ENCODE measurements around the gene PROX1. TPM values are rescaled to one million over a fixed set of nuclear protein-coding genes. Genes with fewer than 3 reads are reported as not detected.

The PROX1 gene
- total RNA-seq, 1 donor from 2014 or later = 85.2 TPM

DNA sequence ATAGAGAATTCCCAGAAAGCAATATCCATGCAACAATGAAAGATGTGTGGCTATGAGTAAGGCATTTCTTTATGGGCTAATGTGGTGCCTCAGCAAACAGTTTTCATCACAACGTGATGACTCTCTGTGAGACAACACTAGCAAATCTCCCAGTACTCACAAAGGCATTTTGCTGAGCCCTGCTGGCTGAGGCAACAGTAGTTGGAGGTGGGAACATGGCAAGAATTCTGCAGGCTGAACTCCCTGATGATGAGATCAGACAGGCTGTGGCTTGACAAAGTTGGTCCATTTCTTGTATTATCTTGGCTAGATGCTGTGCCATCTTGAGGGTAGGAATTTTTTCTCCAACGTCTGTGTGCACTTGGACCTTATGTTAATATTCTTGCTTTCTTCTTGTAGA lies 24.6 kb downstream of the PROX1 start:
- DNase-seq (no peak), ATAC-seq (ENCODE audit: poor library complexity) (no peak)
- intact Hi-C loops (cut with DNase I) = no loop called here

DNA sequence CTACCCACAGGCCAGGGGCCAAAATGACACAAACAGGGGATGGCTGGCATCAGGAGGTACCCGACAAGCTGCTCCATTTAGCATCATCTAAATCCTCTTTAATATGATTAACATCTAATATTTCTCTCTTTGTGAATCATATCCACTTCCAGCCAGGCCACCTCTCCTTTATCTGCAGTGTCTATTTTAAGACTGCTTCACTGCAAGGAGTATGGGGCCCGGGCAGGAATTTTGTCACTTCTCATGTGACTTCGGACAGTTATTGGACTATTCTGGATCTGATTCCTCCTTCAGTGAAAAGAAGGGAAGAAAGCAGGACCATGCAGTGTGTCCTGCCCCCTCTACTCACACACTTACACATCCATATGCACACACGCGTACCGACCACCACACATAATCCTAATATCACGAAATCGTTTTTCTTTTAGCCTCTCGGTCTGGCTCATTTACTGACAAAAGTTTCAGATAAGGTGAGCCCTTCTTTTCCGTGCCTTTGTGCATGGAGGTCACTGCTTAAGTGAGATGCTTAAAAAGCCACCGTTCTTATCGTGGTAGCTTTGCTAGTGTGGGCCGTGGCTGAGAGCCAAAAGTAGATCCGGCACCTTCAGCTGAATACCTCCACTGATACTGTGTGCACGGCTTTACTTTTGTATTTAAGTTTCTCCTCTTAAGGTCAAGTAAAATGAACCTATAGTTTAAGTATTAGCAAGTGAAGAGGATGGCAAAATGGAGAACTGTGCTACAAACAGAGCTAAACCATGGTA lies 26.0 kb downstream of the PROX1 start:
- DNase-seq (no peak), ATAC-seq (ENCODE audit: poor library complexity) (peak; percentile 66)
- intact Hi-C loops (cut with DNase I) = no loop called here

DNA sequence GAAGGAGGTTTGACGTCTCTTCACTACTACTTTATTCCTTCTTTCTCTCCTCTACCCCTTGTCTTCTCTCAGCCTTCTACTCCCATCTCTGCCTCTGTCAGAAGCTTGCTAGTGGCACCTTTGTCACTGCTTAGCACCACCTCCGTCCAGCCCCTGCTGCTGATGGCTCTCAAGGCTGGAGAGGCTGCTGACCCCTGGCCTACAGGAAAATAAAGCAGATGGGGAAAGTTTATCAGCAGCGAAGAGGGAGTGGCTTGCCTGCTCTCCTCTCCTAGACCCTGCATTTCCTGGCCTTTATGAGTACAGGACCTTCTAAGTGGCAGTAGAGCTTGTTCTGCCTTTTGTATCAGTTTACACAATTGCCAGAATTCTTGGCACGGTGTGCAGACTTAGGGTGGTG lies 27.0 kb downstream of the PROX1 start:
- no peak for DNase-seq
- peak; percentile 47 for ATAC-seq (ENCODE audit: poor library complexity)
- intact Hi-C loops (cut with DNase I) = no loop called here

DNA sequence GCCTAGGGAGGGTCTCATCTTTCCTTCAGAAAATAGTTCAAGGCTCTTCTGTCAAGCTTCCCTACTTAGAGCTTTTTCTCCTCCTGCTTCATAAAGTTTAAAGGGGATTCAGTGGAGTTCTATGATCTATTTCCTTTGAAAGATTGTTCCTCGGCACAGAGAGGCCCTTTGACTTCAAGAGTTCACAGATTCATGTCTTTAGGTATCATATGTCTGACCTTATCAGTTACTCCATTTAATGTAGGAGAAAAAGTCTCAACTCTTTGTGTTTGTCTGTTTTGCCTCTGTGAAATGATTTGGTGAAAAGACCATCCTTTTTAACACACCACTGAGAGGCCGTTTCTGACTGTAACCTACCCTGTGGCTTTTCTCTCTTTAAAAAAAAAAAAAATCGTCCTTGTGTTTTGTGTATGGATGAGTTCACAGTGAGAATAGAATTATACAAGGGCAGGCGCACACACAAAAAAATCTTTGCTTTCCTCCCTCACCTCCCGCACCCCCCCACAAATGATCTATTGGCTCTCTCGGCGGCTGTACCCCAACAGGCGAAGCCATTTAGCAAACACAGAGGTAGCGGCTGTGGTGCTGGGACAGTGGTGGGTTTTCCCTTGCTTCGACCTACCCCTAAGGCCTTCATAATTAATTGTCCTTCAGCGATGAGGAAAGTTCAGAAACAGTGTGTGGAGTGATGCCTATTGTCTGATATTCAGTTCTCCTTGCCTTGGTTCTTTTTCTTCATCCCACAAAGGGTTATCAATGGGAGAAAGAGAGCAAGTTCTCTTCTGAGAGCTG lies 29.6 kb downstream of the PROX1 start:
- DNase-seq (no peak), ATAC-seq (ENCODE audit: poor library complexity) (no peak)
- intact Hi-C loops (cut with DNase I) = no loop called here

DNA sequence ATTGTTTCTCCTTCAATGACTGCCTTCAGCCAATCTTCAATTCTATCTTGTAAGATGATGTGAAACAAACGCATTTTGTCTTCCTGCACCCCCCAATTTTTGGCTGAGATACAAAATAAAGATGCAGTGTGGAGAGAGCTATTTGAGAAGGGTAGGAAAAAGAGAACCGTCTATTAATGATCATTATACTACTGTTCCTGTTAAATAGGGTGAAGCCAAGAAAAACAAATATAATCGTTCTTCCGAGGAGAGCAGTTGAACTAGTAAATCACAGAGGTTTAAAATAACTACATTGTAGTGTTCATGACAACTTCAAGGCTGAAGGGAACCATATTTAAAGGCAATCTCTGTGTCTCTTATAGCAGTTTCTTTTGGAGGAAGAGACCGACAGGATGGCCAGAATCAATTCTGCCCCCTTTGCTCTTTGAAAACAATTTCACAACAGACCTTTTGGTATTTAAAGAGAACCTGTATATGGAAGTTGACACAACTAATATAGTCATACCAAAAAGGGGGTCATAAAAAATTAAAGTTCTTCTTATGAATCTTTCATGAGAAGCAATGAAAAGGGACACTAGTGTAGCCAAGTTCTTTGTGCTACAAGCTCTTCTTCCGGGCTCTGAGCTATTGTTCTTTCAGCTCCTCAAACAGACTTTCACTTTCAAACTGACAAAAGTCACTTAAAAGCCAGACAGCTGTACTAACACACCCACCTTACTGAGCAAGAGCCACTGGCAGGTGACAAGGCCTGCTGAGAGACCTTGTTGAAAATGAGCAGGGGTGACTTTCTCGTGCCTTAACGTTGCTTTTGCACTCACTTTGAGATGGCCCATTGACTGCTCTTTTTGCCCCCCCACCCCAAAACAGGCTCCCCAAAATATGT lies 30.9 kb downstream of the PROX1 start:
- DNase-seq (no peak), ATAC-seq (ENCODE audit: poor library complexity) (no peak)
- intact Hi-C loops (cut with DNase I) = no loop called here

DNA sequence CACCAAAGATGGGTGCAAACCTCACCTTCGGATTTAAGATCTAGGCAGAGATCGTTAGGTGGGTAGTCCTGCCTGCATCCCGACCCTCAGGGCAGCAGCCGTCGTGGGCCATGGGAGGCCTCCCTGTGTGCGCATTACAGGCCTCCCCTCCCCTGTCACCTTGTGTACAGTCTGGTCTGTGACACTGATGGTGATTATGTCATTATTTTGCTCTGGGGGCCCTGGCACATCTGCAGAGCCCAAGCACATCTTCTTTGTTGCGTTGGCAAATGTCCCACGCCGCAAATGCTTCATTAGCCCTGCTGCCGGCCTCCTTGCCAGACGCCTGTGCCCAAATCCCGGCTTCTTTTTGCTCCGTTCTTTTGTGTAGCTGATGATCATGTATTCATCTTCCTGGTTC lies 31.7 kb downstream of the PROX1 start:
- ATAC-seq (ENCODE audit: poor library complexity) = no peak
- intact Hi-C loops (cut with DNase I) = no loop called here
- DNase-seq = no peak

DNA sequence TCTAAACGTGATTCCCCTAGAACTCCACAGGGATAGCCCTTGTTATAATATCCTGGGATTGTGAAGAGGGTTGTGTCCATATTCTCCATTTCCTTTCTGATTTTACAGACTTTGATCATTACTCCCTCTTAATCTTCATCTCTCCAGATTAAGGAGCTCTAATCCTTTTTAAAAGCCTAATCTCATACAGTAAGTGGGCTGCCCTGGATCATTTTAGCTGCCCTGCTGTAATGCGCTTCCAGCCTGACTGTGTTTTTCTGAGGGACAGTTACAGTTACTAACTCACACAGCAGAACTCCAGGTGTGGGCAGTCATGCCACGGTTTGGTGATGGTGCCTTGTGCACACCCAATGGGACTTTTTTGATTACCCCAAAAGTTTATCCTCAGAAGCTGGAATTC lies 33.5 kb downstream of the PROX1 start:
- ATAC-seq (ENCODE audit: poor library complexity) (no peak), DNase-seq (no peak)
- intact Hi-C loops (cut with DNase I) = no loop called here

DNA sequence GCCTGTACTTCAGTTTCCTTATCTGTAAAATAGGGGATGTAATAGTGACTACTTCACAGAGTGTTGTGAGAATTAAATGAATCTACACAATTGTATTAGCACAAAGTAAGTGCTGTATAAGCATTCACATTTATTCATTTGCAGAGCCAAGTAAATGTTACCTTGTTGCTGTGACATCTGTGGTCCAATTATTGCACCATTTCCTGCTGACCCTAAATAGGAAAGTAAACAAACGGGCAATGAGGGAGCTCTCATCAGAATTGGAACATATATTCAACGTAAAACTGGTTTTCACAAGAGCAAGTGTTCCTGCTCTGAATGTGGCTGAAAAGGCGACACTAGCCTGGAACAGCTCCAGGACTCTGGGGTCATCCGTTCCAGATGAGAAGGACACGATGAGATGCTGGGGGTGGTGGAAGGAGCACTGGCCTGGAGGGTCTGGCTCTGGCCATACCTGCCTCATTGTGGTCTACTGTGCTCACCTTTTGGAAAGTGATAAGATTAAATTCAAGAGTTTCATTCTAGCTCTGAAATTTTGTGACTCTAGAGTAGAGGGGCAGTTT lies 34.5 kb downstream of the PROX1 start:
- ATAC-seq (ENCODE audit: poor library complexity) = no peak
- intact Hi-C loops (cut with DNase I) = no loop called here
- DNase-seq = no peak

DNA sequence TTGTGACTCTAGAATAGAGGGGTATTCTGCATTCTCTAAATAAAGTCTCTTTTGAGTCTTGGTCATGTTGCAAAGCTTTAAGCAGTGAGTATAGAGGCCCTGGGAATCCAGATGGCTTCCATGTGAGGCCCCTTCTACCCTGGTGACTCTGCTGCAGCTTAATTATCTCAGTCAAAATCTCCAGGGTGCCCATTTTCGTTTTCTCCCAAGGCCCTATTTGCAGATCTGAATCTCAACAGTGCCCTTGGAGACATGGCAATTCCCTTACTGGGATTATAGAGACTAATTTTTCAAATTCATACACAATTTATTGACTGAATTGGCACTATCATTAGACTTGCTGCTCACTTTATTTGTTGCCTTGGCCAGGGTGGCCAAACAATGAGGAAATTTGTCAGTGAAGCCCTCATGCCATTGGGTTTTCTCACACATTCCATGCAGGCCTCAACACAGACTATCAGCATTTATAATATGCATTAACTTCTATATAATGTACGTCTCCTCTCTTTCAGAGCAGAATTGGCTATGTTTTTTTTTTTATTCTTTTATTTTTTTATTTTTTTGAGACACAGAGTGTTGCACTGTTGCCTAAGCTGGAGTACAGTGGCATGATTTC lies 35.1 kb downstream of the PROX1 start:
- ATAC-seq (ENCODE audit: poor library complexity) (no peak), DNase-seq (no peak)
- intact Hi-C loops (cut with DNase I) = no loop called here

DNA sequence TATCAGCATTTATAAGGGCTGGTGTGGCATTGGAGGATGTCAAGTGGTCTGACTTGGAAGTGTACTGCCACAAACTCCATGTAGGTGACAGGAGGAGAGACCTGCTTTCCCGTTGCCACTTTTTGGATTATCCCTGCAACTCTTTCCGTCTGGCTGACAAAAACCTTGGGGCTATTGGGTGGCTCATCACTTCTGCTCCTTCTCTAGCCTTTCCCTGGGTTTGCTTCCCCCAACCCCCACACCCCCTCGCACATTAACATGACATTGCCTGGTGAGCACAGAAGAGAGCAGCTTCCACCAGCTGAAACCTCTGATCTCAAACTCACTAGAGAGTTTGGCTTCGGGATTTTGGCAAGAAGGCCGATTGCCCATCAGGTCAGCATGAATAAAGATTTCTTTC lies 39.2 kb downstream of the PROX1 start:
- ATAC-seq (ENCODE audit: poor library complexity) = no peak
- DNase-seq = no peak
- intact Hi-C loops (cut with DNase I) = no loop called here

DNA sequence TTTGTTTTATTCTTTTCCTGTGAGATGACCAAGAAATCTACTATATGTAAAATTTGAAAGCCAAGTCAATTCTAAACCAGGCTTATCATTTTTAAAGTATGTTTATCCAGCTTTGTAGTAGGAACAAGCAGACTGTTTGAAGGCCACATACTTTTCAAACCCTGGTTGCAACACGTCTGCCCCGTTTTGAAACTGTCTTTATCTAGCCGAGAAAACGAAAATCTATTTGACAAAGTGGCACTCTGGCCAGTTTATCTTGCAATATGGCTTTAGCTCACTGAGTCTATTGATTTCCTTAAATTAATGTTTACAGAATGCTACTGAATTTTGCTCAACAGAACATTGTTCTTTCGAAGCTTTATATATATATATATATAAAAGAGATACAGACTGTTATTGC lies 39.7 kb downstream of the PROX1 start:
- intact Hi-C loops (cut with DNase I) = no loop called here
- DNase-seq = no peak
- no peak for ATAC-seq (ENCODE audit: poor library complexity)

DNA sequence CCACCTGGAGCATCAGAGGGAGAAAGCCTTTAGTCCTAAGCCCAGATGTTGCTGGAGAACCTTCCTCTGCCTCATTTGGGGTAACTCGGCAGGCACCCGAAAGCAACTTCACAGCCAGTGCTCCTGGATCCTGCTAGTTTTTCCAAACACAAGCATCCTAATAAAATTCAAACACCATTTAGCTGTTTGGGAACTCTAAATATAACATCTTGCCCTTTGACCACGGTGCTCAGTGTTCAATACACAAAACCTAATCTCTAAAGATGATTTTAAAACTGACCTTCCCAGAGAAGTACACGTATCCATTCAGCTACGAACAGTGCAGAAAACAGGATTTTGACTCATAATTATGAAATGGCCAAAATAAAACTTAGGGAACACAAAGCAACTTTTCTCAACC lies 40.3 kb downstream of the PROX1 start:
- intact Hi-C loops (cut with DNase I) = no loop called here
- ATAC-seq (ENCODE audit: poor library complexity) (no peak), DNase-seq (no peak)

DNA sequence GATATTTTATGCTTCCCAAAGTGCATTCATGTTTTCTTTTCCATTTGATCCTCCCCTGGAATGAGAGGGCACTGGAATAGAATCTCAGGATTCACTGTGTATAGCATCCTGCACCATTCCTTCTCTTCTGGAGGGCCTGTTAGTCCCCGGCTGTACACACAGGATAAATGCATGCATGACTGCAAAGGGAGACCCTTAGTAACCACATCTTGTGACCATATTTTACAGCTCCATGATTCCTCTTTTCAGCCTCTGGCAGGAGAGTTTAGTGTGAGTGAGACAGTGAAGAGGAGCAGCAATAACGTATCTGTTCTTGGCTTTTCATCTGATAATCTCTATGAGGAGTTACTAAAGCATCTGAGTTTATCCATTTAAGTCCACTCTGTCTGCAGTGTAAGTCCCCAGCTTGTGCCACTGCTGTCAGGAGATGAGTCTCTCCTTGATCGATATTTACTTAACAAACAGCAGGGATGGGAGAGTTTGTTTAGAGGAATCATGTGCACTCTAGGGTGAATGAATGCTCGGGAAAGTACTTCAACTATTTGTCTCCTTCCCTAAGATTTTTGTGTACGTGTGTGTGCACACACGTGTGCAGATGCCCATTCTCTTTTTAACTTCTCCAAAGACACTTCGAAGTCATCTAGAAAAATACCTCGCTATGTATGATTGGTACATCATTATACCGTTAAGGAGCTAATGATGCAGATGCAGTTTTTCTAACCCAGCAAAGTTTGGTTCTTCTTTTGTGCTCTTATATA lies 41.1 kb downstream of the PROX1 start:
- intact Hi-C loops (cut with DNase I) = no loop called here
- ATAC-seq (ENCODE audit: poor library complexity) (no peak), DNase-seq (no peak)

DNA sequence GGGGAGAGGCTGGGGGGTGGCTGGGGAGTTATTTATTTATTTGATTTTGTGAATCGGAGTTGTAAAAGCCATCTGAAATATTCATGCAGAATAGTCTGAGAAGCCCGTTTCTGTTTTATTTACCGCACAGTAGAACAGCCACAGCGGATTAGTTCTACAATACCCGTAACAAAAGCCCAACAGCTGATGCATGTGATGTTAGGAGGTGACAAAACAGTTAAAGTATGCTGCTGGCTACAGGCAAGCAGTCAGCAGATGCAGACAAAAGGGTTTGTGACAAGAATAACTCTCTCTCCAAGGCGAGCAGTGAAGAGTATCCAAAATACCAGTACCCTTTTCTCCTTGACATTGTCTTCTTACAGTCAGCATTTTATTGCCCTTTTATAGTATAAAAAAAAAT lies 42.0 kb downstream of the PROX1 start:
- DNase-seq (no peak), ATAC-seq (ENCODE audit: poor library complexity) (peak; percentile 86)
- intact Hi-C loops (cut with DNase I) = no loop called here

DNA sequence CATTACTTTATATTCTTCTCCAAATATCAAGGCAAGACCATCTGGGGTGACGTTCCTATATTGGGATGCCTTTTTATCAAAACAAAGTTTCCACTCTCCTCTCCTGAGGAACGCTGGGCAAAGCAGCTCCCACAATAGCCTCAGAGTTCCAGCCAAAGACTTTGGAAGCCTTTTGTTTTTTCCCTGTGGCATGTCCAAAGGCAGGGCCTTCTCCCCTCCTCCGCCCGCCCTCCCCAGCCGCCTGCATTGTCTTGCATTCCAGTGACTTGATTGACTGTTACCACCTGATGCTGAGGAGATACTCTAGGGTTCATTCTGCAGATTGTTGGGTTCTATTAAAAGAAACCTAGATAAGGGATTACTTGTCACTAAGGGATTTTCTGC lies 43.5 kb downstream of the PROX1 start:
- DNase-seq = peak; percentile 49
- peak; percentile 59 for ATAC-seq (ENCODE audit: poor library complexity)
- intact Hi-C loops (cut with DNase I) = no loop called here

DNA sequence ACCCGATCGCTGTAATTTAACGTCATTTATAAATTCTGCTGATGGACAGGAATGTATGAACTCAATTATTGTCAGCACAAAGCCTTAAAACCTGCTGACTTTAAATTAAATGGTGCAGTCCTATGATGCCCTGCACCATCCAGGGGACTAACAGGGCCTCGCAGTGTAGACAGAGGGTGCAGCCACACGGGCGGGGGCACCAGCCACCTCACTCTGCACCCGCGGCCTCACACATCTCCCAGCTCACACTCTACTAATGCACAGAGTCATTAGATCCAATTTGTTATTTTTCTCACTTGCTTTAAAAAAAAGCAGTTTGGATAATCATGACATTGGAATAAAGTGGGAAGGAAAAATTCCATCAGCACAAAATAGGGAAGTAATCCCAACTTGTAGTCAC lies 49.7 kb downstream of the PROX1 start:
- no peak for ATAC-seq (ENCODE audit: poor library complexity)
- no peak for DNase-seq
- intact Hi-C loops (cut with DNase I) = no loop called here

DNA sequence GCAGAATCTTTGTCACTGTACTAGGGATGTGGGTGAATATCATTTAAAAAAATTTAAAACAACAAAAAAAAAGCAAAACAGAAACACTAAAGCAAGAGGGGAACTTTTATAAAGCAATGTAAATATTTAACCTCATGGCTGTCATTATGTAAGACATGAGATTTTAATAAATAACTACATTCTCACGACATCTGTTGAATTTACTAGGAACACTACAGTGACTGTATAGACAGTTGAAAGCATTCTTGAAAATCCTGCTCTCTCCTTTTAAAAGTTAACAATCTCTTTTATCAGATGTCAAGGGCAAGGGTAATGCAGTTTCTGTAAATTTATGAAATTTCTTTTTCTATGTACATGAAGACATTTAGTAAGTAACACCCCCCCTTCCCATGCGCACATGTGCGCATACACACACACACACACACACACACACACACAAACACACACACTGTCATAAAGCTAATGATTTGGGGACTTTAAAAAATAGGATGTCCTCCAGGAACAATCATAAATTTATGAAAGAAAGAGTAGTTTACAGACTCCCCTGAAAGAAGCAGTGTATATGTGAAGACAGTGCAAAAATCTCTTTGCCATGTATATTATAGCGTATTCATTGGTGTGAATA lies 51.7 kb downstream of the PROX1 start:
- DNase-seq (no peak), ATAC-seq (ENCODE audit: poor library complexity) (no peak)
- intact Hi-C loops (cut with DNase I) = no loop called here

DNA sequence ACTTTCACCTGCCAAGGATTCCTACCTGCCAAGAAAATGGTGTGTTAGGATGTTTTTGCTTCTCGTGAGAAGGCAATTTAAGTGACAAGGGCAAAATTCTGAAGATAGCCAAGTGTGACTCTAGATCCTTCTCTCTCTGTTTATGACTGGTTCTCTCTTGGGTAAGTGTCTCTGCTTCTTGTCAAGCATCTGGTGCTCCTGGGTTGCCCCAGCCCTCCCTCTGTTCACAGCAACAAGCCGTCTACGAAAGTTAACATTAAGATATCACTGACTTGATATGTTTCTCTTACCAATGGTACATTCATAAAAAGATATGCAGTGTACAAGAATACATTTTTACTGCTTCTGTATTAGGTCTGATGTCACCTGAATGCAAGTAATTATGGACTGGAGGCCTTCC lies 55.4 kb downstream of the PROX1 start:
- DNase-seq = no peak
- intact Hi-C loops (cut with DNase I) = no loop called here
- ATAC-seq (ENCODE audit: poor library complexity) = no peak
